GM08714 (cell line): ENCODE data around the gene MYO9B.
"Not testable (repeated sequence)": the region's sequence is repeated elsewhere in the genome, so short reads cannot be mapped to it uniquely, and the experiment has no call there.

Experiments used
- H3K4me3 ChIP-seq: fragments of 200-500 bp; sonication (Bioruptor generic); 2 replicates; pipeline ENCODE4 v1.5.1; 2014; ENCODE audit warnings: mild to moderate bottlenecking, low read length, inconsistent platforms
- ZNF274 ChIP-seq: IDR thresholded peaks from 2 replicates; pipeline ENCODE4 v1.6.1; 2012; ENCODE audit warnings: mild to moderate bottlenecking, low read depth, low read length

Gene MYO9B

GRCh38 chr19:17156947-17157302 is 81.3 kb downstream of the MYO9B start:
- TF ChIP-seq ZNF274: no peak
- H3K4me3 ChIP-seq: no peak overlapping the region

- TF ChIP-seq ZNF274: no peak
- H3K4me3 ChIP-seq: no peak overlapping the region
Measured at GRCh38 chr19:17158584-17158983, 83.0 kb downstream of the MYO9B start.

- TF ChIP-seq ZNF274: no peak
- H3K4me3 ChIP-seq: no peak overlapping the region
Measured at GRCh38 chr19:17159466-17160393, 84.2 kb downstream of the MYO9B start.

GRCh38 chr19:17160908-17161307 is 85.3 kb downstream of the MYO9B start:
- no peak overlapping the region for H3K4me3 ChIP-seq
- no peak for TF ChIP-seq ZNF274

GRCh38 chr19:17162131-17162530 is 86.6 kb downstream of the MYO9B start:
- H3K4me3 ChIP-seq: not testable (repeated sequence)

GRCh38 chr19:17162580-17162979 is 87.0 kb downstream of the MYO9B start:
- TF ChIP-seq ZNF274: no peak

GRCh38 chr19:17163652-17164051 is 88.1 kb downstream of the MYO9B start:
- TF ChIP-seq ZNF274: no peak
- H3K4me3 ChIP-seq: no peak overlapping the region

More at GRCh38 chr19:17162580-17162979, 87.0 kb downstream of the MYO9B start:
- H3K4me3 ChIP-seq: no peak overlapping the region

- no peak overlapping the region for H3K4me3 ChIP-seq
- TF ChIP-seq ZNF274: no peak
Measured at GRCh38 chr19:17164639-17165038, 89.1 kb downstream of the MYO9B start.

- TF ChIP-seq ZNF274: no peak
Measured at GRCh38 chr19:17165715-17166114, 90.1 kb downstream of the MYO9B start.

GRCh38 chr19:17170538-17171297 is 95.1 kb downstream of the MYO9B start:
- no peak for TF ChIP-seq ZNF274
- H3K4me3 ChIP-seq: no peak overlapping the region

More at GRCh38 chr19:17165715-17166114, 90.1 kb downstream of the MYO9B start:
- no peak overlapping the region for H3K4me3 ChIP-seq

GRCh38 chr19:17171874-17172273 is 96.3 kb downstream of the MYO9B start:
- no peak for TF ChIP-seq ZNF274
- no peak overlapping the region for H3K4me3 ChIP-seq

- H3K4me3 ChIP-seq: no peak overlapping the region
- no peak for TF ChIP-seq ZNF274
Measured at GRCh38 chr19:17172624-17173345, 97.2 kb downstream of the MYO9B start.

- H3K4me3 ChIP-seq: no peak overlapping the region
- TF ChIP-seq ZNF274: no peak
Measured at GRCh38 chr19:17178291-17178690, 102.7 kb downstream of the MYO9B start.

- H3K4me3 ChIP-seq: no peak overlapping the region
- TF ChIP-seq ZNF274: no peak
Measured at GRCh38 chr19:17180997-17181702, 105.6 kb downstream of the MYO9B start.
